ENCODE measurements around the gene MCU. TPM values are rescaled to one million over a fixed set of nuclear protein-coding genes. Genes with fewer than 3 reads are reported as not detected.

The MCU gene

GRCh38 chr10:72930276-72930675, 238.3 kb downstream of the MCU start:
- no peaks in the 10 kb centered on the region for H3K79me1 ChIP-seq (replicated peaks; ENCODE audit: low read length, poor library complexity, severe bottlenecking)
- H3K27me3 ChIP-seq (ENCODE audit: control insufficient read depth in 1 of 2, insufficient read depth in 1 of 2, low read length in 2 of 2): no peaks in the 10 kb centered on the region
- no peak overlapping the region for H4K8ac ChIP-seq (ENCODE audit: low read length)
- no peak overlapping the region for H2BK120ac ChIP-seq (ENCODE audit: low read depth, low read length)
- H3K4ac ChIP-seq (ENCODE audit: low read depth in 1 of 2, low read length in 2 of 2): no peak overlapping the region
- no peak overlapping the region for H3K9ac ChIP-seq (ENCODE audit: low read length)
- no peak overlapping the region for H2BK15ac ChIP-seq (ENCODE audit: low read depth, poor library complexity, severe bottlenecking)
- H3K4me2 ChIP-seq (ENCODE audit: low read length, poor library complexity, severe bottlenecking): no peak overlapping the region
- no peak overlapping the region for H4K91ac ChIP-seq (ENCODE audit: low read length)
- no peaks in the 10 kb centered on the region for H3K4me1 ChIP-seq (ENCODE audit: control insufficient read depth, insufficient read depth, low read depth, low read length)
- no peak overlapping the region for H2AK5ac ChIP-seq (ENCODE audit: low read length, severe bottlenecking)
- H3K9me3 ChIP-seq (ENCODE audit: control insufficient read depth, low read length): no peaks in the 10 kb centered on the region
- no peak overlapping the region for H3K23ac ChIP-seq (ENCODE audit: low read length in 2 of 2)
- H3K18ac ChIP-seq (ENCODE audit: low read depth in 1 of 2, low read length in 2 of 2): no peak overlapping the region
- no peak for DNase-seq
- H2BK12ac ChIP-seq (ENCODE audit: low read length in 2 of 2): no peak overlapping the region
- no peak overlapping the region for H2AFZ ChIP-seq (ENCODE audit: low read depth, low read length)
- H3K36me3 ChIP-seq (ENCODE audit: control insufficient read depth in 1 of 2, insufficient read depth in 2 of 2, low read depth in 1 of 2, low read length in 2 of 2): no peaks in the 10 kb centered on the region
- WGBS: 93% methylated on average over 2 of the region's 2 CpGs
- H3K27ac ChIP-seq (ENCODE audit: low read length, poor library complexity, severe bottlenecking): no peak overlapping the region
- H2BK5ac ChIP-seq (ENCODE audit: low read depth, low read length, poor library complexity, severe bottlenecking): no peak overlapping the region
- H3K4me3 ChIP-seq (ENCODE audit: insufficient read depth in 1 of 2, low read depth in 1 of 2, low read length in 2 of 2): no peak overlapping the region
- no peak overlapping the region for H3K14ac ChIP-seq (ENCODE audit: low read length in 2 of 2)

- no peak overlapping the region for H4K8ac ChIP-seq (ENCODE audit: low read length)
- H3K4me3 ChIP-seq (ENCODE audit: insufficient read depth in 1 of 2, low read depth in 1 of 2, low read length in 2 of 2): no peak overlapping the region
- no peak overlapping the region for H3K27ac ChIP-seq (ENCODE audit: low read length, poor library complexity, severe bottlenecking)
- peak overlapping the region in 1 of 2 experiments; percentile 11 for H3K14ac ChIP-seq (ENCODE audit: low read length in 2 of 2)
- no peak overlapping the region for H2BK5ac ChIP-seq (ENCODE audit: low read depth, low read length, poor library complexity, severe bottlenecking)
- DNase-seq: no peak
- 93% methylated on average over 19 of the region's 20 CpGs for WGBS
- no peaks in the 10 kb centered on the region for H3K4me1 ChIP-seq (ENCODE audit: control insufficient read depth, insufficient read depth, low read depth, low read length)
- no peak overlapping the region for H3K4me2 ChIP-seq (ENCODE audit: low read length, poor library complexity, severe bottlenecking)
- no peaks in the 10 kb centered on the region for H3K36me3 ChIP-seq (ENCODE audit: control insufficient read depth in 1 of 2, insufficient read depth in 2 of 2, low read depth in 1 of 2, low read length in 2 of 2)
- H2AK5ac ChIP-seq (ENCODE audit: low read length, severe bottlenecking): no peak overlapping the region
- H2BK120ac ChIP-seq (ENCODE audit: low read depth, low read length): no peak overlapping the region
- H2BK12ac ChIP-seq (ENCODE audit: low read length in 2 of 2): no peak overlapping the region
- H3K18ac ChIP-seq (ENCODE audit: low read depth in 1 of 2, low read length in 2 of 2): no peak overlapping the region
- H2AFZ ChIP-seq (ENCODE audit: low read depth, low read length): no peak overlapping the region
- no peak overlapping the region for H4K91ac ChIP-seq (ENCODE audit: low read length)
- H3K4ac ChIP-seq (ENCODE audit: low read depth in 1 of 2, low read length in 2 of 2): no peak overlapping the region
- no peak overlapping the region for H3K9ac ChIP-seq (ENCODE audit: low read length)
- H3K9me3 ChIP-seq (ENCODE audit: control insufficient read depth, low read length): no peaks in the 10 kb centered on the region
- H3K27me3 ChIP-seq (ENCODE audit: control insufficient read depth in 1 of 2, insufficient read depth in 1 of 2, low read length in 2 of 2): no peaks in the 10 kb centered on the region
- H3K23ac ChIP-seq (ENCODE audit: low read length in 2 of 2): no peak overlapping the region
- H3K79me1 ChIP-seq (replicated peaks; ENCODE audit: low read length, poor library complexity, severe bottlenecking): no peaks in the 10 kb centered on the region
- H2BK15ac ChIP-seq (ENCODE audit: low read depth, poor library complexity, severe bottlenecking): no peak overlapping the region
Observed at GRCh38 chr10:72932259-72933015, 240.5 kb downstream of the MCU start.

DNA sequence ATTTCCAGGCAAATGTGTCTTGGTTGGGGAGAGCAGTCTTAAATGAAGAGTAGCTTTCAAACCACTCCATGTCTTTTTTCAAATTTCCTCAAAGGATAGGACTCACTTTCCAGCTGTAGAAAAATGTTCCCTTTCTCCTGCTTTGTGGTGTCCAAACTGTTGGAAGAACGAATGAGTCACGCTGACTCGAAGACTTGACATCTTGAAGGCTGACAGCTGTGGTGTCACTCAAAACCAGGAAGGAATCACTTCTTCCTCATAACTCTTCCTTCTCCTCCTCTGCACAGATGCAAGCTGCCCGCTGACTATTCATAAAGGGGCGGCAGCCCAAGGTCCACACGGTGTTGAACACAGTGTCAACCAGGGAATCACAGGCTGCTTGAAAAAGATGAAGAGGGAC, 243.4 kb downstream of the MCU start:
- no peak overlapping the region for H4K8ac ChIP-seq (ENCODE audit: low read length)
- no peak overlapping the region for H3K18ac ChIP-seq (ENCODE audit: low read depth in 1 of 2, low read length in 2 of 2)
- H3K9me3 ChIP-seq (ENCODE audit: control insufficient read depth, low read length): no peaks in the 10 kb centered on the region
- H2BK120ac ChIP-seq (ENCODE audit: low read depth, low read length): no peak overlapping the region
- no peak overlapping the region for H3K27ac ChIP-seq (ENCODE audit: low read length, poor library complexity, severe bottlenecking)
- H3K4ac ChIP-seq (ENCODE audit: low read depth in 1 of 2, low read length in 2 of 2): no peak overlapping the region
- H3K4me3 ChIP-seq (ENCODE audit: insufficient read depth in 1 of 2, low read depth in 1 of 2, low read length in 2 of 2): no peak overlapping the region
- H4K91ac ChIP-seq (ENCODE audit: low read length): no peak overlapping the region
- no peaks in the 10 kb centered on the region for H3K27me3 ChIP-seq (ENCODE audit: control insufficient read depth in 1 of 2, insufficient read depth in 1 of 2, low read length in 2 of 2)
- no peak overlapping the region for H2AK5ac ChIP-seq (ENCODE audit: low read length, severe bottlenecking)
- H3K4me2 ChIP-seq (ENCODE audit: low read length, poor library complexity, severe bottlenecking): no peak overlapping the region
- H2AFZ ChIP-seq (ENCODE audit: low read depth, low read length): no peak overlapping the region
- no peaks in the 10 kb centered on the region for H3K4me1 ChIP-seq (ENCODE audit: control insufficient read depth, insufficient read depth, low read depth, low read length)
- 61% methylated on average over 6 of the region's 6 CpGs for WGBS
- no peaks in the 10 kb centered on the region for H3K36me3 ChIP-seq (ENCODE audit: control insufficient read depth in 1 of 2, insufficient read depth in 2 of 2, low read depth in 1 of 2, low read length in 2 of 2)
- H2BK5ac ChIP-seq (ENCODE audit: low read depth, low read length, poor library complexity, severe bottlenecking): no peak overlapping the region
- no peak overlapping the region for H2BK15ac ChIP-seq (ENCODE audit: low read depth, poor library complexity, severe bottlenecking)
- no peaks in the 10 kb centered on the region for H3K79me1 ChIP-seq (replicated peaks; ENCODE audit: low read length, poor library complexity, severe bottlenecking)
- H3K23ac ChIP-seq (ENCODE audit: low read length in 2 of 2): no peak overlapping the region
- no peak overlapping the region for H2BK12ac ChIP-seq (ENCODE audit: low read length in 2 of 2)
- H3K9ac ChIP-seq (ENCODE audit: low read length): no peak overlapping the region
- DNase-seq: peak; percentile 35
- H3K14ac ChIP-seq (ENCODE audit: low read length in 2 of 2): no peak overlapping the region

Small RNA genes lying within 50 kb of the gene (small RNA-seq; reads per million reads assigned to genes)
- gene MIR4676 (ENCODE audit: low read depth): not detected
- gene RF00019 (ENCODE audit: low read depth): not detected

Data from mesenchymal stem cell (in vitro differentiated cells and primary cell).